ENCODE data around the gene MYO3B.
"Not testable (repeated sequence)": the region's sequence is repeated elsewhere in the genome, so short reads cannot be mapped to it uniquely, and the experiment has no call there.

Gene MYO3B

DNA sequence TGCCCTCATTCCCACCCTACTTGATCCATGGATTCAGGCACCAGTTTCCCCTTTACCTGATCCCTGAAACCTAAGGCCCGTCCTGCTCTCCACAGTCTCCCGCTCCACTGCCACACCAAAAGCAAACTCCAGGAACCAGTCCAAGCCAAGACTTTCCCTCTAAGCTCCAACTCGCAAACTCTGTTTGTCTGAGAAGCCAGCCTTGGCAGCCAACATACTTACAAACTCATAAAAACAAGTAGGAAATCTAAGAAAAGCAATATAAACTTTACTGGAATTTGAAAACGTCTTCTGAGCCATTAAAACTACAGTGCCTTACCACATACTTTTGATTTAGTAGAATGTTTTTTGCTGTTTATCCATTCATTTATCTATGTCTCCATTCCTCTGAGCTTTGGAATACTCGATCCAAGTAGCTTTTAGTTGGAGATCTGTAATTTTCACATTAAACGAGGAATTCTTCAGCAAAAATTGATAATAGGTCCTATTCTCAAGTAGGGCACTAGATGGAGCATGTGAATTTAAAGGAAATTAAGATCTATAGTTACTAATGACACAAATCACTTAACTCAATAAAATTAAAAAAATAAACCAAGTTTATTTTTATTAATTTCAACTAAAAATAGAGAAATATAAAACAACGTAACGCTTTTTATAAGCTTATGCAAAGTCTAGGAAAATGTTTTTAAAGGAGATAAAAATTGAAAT lies 199.7 kb downstream of the MYO3B start:
- DNase-seq: no peak

- DNase-seq: no peak
Measured at GRCh38 chr2:170380267-170380666, 202.3 kb downstream of the MYO3B start.

DNA sequence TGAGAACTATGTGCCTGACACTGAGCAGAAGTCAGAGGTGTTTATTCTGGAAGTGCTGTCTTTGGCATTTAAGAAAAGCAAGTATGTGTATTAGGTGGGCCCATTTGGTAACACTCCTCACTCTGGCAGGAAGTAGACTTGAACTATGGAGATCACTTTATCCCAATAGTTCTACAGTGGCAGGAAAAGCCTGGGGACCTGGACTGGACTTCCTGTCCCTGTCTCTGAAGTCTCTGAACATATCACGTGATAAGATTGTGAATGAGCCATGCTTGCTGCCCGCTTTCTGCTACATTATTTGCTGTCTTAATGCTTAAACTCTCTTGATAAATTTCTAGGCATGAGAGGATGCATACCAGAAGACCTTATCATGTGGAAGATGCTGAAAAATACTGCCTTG lies 203.7 kb downstream of the MYO3B start:
- no peak for DNase-seq

DNA sequence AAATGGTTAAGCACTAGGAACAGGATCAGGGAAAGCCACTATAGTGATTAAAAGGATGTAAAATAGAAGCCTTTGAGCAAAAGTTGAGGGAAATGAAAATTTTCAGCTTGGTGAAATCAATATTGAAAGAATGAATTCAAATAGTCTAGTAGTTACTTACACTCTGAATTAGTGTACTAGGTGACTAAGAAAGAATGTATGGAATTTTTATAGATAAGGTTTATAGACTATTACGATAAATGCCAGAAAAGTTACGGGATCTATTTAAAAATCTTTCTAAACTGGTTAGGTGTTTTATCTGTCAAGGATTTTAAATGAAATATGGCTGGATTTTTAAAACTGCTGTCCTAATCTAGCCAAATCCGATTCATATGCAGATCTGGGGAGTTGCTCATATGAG lies 208.6 kb downstream of the MYO3B start:
- DNase-seq: no peak

DNA sequence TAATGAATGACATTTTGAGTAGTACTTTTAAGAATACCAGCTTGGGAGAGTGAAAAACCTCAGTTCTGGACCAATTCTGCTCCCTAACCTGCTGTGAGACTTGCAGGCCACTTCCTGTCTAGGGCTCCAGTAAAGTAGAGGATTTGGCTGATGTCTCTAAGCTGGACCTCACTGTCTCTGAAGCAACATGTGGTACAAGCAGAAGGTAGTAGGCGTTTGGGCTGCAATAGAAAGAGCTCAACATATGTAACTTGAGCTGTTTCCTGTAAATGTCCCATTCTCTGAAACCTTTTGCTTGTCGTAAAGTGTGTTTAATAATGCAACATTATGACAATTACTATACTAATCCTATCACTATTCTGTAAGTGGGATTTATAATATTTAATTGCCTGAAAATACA lies 213.1 kb downstream of the MYO3B start:
- DNase-seq: no peak

- no peak for DNase-seq
Measured at GRCh38 chr2:170391697-170392096, 213.8 kb downstream of the MYO3B start.

DNA sequence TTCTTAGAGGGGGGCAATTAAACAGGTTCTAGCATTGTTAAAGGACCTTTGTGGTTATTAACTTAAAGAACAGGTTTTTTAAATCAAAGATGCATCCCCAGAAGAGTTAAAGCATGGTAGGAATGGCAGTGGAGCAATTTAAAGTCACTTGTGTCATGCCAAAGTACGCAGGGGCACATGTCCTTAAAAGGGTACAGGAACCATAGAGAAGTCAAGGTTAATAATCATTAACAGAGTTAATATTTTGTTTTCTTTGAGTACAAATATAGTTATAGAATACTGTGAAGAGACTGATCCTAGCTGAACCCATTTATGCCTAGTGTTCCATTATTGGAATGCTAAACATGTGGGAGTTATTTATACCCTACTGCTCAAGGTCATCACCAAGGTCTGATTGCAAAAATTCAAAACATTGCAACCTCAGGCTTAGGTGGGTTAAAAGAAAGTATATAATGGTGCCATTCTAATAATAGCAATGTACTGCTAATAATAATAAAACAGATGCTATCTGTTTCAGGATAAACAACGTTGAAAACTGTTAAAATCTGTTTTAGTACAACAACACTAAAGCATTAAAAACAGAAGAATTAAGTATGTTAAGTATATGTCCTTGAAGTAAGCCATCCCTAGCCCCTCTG lies 216.0 kb downstream of the MYO3B start:
- no peak for DNase-seq

- no peak for DNase-seq
Measured at GRCh38 chr2:170394641-170395387, 216.9 kb downstream of the MYO3B start.

- DNase-seq: peak; percentile 17
Measured at GRCh38 chr2:170396799-170397459, 219.0 kb downstream of the MYO3B start.

GRCh38 chr2:170401187-170401586 lies 223.2 kb downstream of the MYO3B start:
- DNase-seq: no peak

DNA sequence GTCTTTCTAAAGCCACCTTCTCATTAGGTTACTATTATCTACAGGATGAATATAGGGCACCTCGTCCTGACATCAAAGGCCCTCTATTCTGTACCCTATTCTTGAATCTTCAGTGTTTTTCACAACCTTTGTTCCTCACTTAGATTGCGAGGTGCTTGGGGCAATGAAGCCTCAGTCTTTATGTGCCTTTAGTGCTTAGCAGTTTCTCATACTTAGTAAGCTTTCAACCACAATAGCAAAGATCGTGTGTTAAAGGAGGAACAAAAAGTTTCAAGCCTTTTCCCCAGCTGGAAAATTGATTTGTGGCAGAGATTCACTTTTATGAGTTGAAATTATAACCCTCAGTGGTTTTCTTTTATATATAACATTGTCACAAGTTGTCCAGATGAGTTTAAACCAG lies 226.9 kb downstream of the MYO3B start:
- DNase-seq: no peak

GRCh38 chr2:170405326-170405725 lies 227.4 kb downstream of the MYO3B start:
- no peak for DNase-seq

- DNase-seq: no peak
Measured at GRCh38 chr2:170408461-170409163, 230.7 kb downstream of the MYO3B start.

DNA sequence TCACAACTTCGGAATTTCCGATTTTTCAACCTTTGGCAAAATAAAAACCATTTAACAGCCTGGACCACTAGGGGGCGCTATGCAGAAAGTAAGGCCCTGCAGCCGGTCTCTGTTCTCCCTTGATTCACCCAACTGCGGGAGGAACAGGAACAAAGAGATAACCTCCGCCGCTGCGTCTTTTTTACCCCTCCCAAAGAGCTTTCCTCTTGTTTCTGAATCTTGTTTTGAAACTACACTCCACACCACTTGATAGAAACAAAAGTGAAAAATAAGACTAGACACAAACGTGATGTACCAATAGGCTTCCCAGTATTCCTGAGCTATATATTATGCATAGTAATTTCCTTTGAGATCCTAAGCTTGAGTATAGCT lies 231.2 kb downstream of the MYO3B start:
- DNase-seq: peak; percentile 85

- no peak for DNase-seq
Measured at GRCh38 chr2:170411660-170412059, 233.7 kb downstream of the MYO3B start.

GRCh38 chr2:170420961-170421687 lies 243.2 kb downstream of the MYO3B start:
- no peak for DNase-seq

GRCh38 chr2:170423919-170424318 lies 246.0 kb downstream of the MYO3B start:
- no peak for DNase-seq

GRCh38 chr2:170425281-170425751 lies 247.4 kb downstream of the MYO3B start:
- no peak for DNase-seq

DNA sequence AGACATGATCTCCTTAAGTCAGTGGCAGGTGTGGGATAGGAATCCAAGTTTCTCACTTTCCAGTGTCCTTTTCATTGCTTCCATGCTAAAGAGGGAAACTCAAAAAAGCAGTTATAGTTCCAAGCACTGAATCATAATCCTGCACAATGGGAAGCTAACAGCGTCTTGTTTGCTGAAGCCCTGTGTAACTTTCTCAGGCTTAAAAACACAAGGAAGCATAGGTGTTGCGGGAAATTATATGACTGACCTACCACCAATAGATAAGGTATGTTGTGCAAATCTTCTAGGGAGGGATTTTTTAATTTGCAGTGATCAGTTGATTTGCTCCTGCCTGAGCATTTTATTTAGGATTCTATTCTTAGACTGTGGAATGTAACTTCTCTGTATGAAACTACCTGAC lies 250.9 kb downstream of the MYO3B start:
- no peak for DNase-seq

GRCh38 chr2:170432823-170433222 lies 254.9 kb downstream of the MYO3B start:
- DNase-seq: no peak

- no peak for DNase-seq
Measured at GRCh38 chr2:170433448-170433847, 255.5 kb downstream of the MYO3B start.

DNA sequence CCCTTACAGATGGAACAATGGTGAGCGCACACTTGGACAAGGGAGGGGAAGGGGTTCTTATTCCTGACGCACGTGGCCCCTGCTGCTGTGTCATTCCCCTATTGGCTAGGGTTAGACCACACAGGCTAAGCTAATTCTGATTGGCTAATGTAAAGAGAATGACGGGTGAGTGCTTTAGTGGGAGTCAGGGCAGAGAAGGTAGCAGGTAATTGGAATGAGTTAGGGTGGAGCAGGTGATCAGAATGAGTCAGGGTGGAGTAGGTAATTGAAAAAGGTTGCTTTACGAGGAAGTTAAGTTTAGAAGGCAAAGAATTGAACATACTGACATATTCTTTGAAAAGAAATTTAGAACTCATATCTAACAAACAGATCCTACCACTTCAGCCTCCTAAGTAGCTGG lies 256.4 kb downstream of the MYO3B start:
- not testable (repeated sequence) for DNase-seq
